ENCODE measurements around the gene IBSP. TPM values are rescaled to one million over a fixed set of nuclear protein-coding genes. Genes with fewer than 3 reads are reported as not detected.

IBSP gene
- total RNA-seq, 2 experiments from 2014 or later, result 0.09 TPM; not detected in 1

GRCh38 chr4:87835197-87835596 is 35.8 kb downstream of the IBSP start:
- no peaks in the 10 kb centered on the region for H3K79me2 ChIP-seq (ENCODE audit: insufficient read depth, low read depth, low read length)
- DNase-seq (ENCODE audit: low spot score), result no peak
- H3K4me3 ChIP-seq (ENCODE audit: low read depth, low read length, poor library complexity, severe bottlenecking), result no peak overlapping the region
- no peaks in the 10 kb centered on the region for H4K20me1 ChIP-seq (ENCODE audit: insufficient read depth, low read length)
- CTCF ChIA-PET (ENCODE audit: unreplicated experiment), result no interaction called here
- no peaks in the 10 kb centered on the region for H3K36me3 ChIP-seq (ENCODE audit: insufficient read depth, low read length)
- no peak overlapping the region for H3K4me2 ChIP-seq (ENCODE audit: low read length)
- no peaks in the 10 kb centered on the region for H3K9me2 ChIP-seq (ENCODE audit: insufficient read depth, low read length)
- H2AFZ ChIP-seq (ENCODE audit: low read length), result no peak overlapping the region
- intact Hi-C loops (cut with micrococcal nuclease; ENCODE audit: unreplicated experiment), result loop anchor here (5.0 kb wide), 1 partner anchor 158 kb away; no protein-coding TSS in a partner anchor
- TF ChIP-seq EZH2phosphoT487 (IDR thresholded peaks at IDR 0.05; ENCODE audit: borderline replicate concordance, low read depth, low read length) (no peak), CTCF (conservative IDR thresholded peaks at IDR 0.05; ENCODE audit: low read length) (no peak)
- POLR2A ChIA-PET, result interaction anchor here (0.6 kb wide), 2 partner anchors 24 to 194 kb away, joined by 3 read pairs; no protein-coding TSS in a partner anchor
- H3K27ac ChIP-seq (ENCODE audit: low read depth, low read length, poor library complexity, severe bottlenecking), result no peak overlapping the region
- no peaks in the 10 kb centered on the region for H3K9me3 ChIP-seq (ENCODE audit: low read length)
- H3K4me1 ChIP-seq (ENCODE audit: insufficient read depth, low read length, poor library complexity, severe bottlenecking), result no peaks in the 10 kb centered on the region
- no TSS peak for BruUV-seq (replicated peaks)

DNA sequence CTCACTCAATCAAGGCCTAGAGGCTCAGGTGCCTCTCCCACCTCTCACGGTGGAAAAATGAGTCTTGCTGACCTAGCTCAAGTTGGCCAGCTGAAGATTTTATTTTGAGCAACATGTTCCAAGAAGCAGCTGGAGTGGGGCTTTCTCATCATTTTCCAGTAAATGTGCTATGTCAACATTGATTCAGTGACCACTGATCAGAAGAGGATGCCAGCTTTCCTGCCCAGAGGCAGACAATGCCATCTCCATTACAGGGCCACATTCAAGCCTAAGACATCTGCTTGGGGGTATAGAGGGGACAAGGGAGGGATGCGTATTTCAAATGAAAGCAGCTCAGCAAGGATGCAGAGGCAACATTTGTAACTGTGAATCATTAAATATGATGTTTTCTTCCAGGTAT is 36.4 kb downstream of the IBSP start:
- POLR2A ChIA-PET, result interaction anchor here (0.6 kb wide), 1 partner anchor 194 kb away, joined by 3 read pairs; no protein-coding TSS in a partner anchor
- TF ChIP-seq CTCF (conservative IDR thresholded peaks at IDR 0.05; ENCODE audit: low read length) (no peak), EZH2phosphoT487 (IDR thresholded peaks at IDR 0.05; ENCODE audit: borderline replicate concordance, low read depth, low read length) (no peak)
- no peak overlapping the region for H2AFZ ChIP-seq (ENCODE audit: low read length)
- no peaks in the 10 kb centered on the region for H4K20me1 ChIP-seq (ENCODE audit: insufficient read depth, low read length)
- no peaks in the 10 kb centered on the region for H3K4me1 ChIP-seq (ENCODE audit: insufficient read depth, low read length, poor library complexity, severe bottlenecking)
- no peaks in the 10 kb centered on the region for H3K79me2 ChIP-seq (ENCODE audit: insufficient read depth, low read depth, low read length)
- DNase-seq (ENCODE audit: low spot score), result no peak
- intact Hi-C loops (cut with micrococcal nuclease; ENCODE audit: unreplicated experiment), result loop anchor here (5.0 kb wide), 1 partner anchor 158 kb away; no protein-coding TSS in a partner anchor
- no peaks in the 10 kb centered on the region for H3K9me2 ChIP-seq (ENCODE audit: insufficient read depth, low read length)
- no peak overlapping the region for H3K4me3 ChIP-seq (ENCODE audit: low read depth, low read length, poor library complexity, severe bottlenecking)
- H3K27ac ChIP-seq (ENCODE audit: low read depth, low read length, poor library complexity, severe bottlenecking), result no peak overlapping the region
- H3K9me3 ChIP-seq (ENCODE audit: low read length), result no peaks in the 10 kb centered on the region
- CTCF ChIA-PET (ENCODE audit: unreplicated experiment), result no interaction called here
- H3K36me3 ChIP-seq (ENCODE audit: insufficient read depth, low read length), result no peaks in the 10 kb centered on the region
- no peak overlapping the region for H3K4me2 ChIP-seq (ENCODE audit: low read length)
- no TSS peak for BruUV-seq (replicated peaks)

DNA sequence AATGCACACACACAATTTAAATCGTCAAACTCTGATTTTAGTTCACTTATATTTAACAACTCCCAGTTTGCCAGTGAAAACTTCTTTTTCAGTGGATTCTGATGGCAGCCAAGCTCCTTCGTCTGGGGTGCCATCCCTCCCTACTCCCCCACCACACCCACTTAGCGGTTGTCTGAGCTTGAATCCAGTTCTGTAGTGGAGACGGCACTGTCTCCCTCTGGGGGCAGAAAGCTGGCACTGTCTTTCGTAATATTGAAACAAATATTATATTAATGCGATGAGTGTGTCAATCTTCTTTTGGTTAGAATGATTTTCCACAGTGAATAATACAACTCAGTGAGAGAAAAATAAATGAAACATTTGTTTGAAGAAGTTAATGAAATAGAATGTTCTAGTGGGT is 38.9 kb downstream of the IBSP start:
- CTCF ChIA-PET (ENCODE audit: unreplicated experiment), result no interaction called here
- Histone ChIP-seq H3K9me2 (ENCODE audit: insufficient read depth, low read length) (no peaks in the 10 kb centered on the region), H3K36me3 (ENCODE audit: insufficient read depth, low read length) (no peaks in the 10 kb centered on the region), H3K79me2 (ENCODE audit: insufficient read depth, low read depth, low read length) (no peaks in the 10 kb centered on the region), H3K4me1 (ENCODE audit: insufficient read depth, low read length, poor library complexity, severe bottlenecking) (no peaks in the 10 kb centered on the region), H3K4me2 (ENCODE audit: low read length) (no peak overlapping the region), H3K9me3 (ENCODE audit: low read length) (no peaks in the 10 kb centered on the region), H3K4me3 (ENCODE audit: low read depth, low read length, poor library complexity, severe bottlenecking) (no peak overlapping the region), H2AFZ (ENCODE audit: low read length) (no peak overlapping the region), H4K20me1 (ENCODE audit: insufficient read depth, low read length) (no peaks in the 10 kb centered on the region), H3K27ac (ENCODE audit: low read depth, low read length, poor library complexity, severe bottlenecking) (no peak overlapping the region)
- no TSS peak for BruUV-seq (replicated peaks)
- POLR2A ChIA-PET, result no interaction called here
- no peak for DNase-seq (ENCODE audit: low spot score)
- intact Hi-C loops (cut with micrococcal nuclease; ENCODE audit: unreplicated experiment), result loop anchor here (5.0 kb wide), 1 partner anchor 161 kb away; no protein-coding TSS in a partner anchor
- TF ChIP-seq EZH2phosphoT487 (IDR thresholded peaks at IDR 0.05; ENCODE audit: borderline replicate concordance, low read depth, low read length) (no peak), CTCF (conservative IDR thresholded peaks at IDR 0.05; ENCODE audit: low read length) (peak; percentile 60; the same call in 1 of the 2 replicates)
